GM12801 (cell line): Measurements from ENCODE around the gene NEDD4L.

Experiments used
- TF ChIP-seq, protein P1 (sequence below): IDR thresholded peaks from one replicate; pipeline ENCODE4 v1.5.1; 2011; ENCODE audit warnings: control low read depth; ENCODE audit not compliant: insufficient read length; ENCODE audit errors: extremely low read depth

The NEDD4L gene

GRCh38 chr18:58188996-58189395 is 145.0 kb downstream of the NEDD4L start:
- TF ChIP-seq, protein P1, sequence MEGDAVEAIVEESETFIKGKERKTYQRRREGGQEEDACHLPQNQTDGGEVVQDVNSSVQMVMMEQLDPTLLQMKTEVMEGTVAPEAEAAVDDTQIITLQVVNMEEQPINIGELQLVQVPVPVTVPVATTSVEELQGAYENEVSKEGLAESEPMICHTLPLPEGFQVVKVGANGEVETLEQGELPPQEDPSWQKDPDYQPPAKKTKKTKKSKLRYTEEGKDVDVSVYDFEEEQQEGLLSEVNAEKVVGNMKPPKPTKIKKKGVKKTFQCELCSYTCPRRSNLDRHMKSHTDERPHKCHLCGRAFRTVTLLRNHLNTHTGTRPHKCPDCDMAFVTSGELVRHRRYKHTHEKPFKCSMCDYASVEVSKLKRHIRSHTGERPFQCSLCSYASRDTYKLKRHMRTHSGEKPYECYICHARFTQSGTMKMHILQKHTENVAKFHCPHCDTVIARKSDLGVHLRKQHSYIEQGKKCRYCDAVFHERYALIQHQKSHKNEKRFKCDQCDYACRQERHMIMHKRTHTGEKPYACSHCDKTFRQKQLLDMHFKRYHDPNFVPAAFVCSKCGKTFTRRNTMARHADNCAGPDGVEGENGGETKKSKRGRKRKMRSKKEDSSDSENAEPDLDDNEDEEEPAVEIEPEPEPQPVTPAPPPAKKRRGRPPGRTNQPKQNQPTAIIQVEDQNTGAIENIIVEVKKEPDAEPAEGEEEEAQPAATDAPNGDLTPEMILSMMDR = no peak

DNA sequence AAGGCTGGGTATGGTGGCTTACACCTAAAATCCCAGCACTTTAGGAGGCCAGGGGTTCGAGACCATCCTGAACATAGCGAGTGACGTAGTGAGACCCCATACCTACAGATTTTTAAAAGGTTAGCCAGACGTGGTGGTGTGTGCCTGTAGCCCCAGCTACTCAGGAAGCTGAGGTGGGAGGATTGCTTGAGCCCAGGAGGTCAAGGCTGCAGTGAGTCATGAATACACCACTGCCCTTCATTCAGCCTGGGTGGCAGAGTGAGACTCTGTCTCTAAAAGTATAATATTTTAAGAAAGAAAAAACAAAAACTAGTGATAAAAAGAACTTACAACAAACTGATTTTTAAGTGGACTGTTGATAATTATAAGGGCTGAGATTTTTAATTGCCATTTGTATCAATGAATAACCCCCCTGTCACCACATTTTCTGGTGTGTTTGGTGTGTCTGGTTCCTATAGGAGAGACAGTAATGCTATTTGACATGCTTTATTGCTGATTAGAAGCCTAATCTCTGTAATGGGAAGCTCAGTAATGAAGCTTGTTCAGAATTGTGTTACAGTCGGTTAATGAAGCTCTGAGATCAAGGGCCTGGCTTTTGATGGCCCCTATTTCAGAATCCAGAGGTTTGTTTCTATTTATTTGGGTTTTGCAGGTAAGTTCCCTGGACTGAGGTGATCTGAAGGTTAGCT is 147.0 kb downstream of the NEDD4L start:
- TF ChIP-seq, protein P1 = no peak

DNA sequence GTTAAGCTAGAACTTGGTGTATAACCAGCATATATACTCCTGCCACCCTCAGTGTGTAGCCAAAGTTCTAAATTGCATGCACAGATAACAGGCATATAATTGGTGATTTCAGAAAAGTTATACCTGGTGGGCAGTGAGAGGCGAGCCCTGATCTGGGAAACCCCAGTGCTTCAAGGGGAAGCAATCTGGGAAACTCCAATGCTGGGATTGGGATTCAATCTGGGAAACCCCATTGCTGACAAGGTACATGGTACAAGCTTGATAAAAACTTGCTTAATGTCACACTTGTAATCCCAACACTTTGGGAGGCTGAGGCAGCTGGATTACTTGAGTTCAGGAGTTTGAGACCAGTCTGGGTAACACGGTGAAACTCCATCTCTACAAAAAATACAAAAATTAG is 147.6 kb downstream of the NEDD4L start:
- TF ChIP-seq, protein P1 = no peak

DNA sequence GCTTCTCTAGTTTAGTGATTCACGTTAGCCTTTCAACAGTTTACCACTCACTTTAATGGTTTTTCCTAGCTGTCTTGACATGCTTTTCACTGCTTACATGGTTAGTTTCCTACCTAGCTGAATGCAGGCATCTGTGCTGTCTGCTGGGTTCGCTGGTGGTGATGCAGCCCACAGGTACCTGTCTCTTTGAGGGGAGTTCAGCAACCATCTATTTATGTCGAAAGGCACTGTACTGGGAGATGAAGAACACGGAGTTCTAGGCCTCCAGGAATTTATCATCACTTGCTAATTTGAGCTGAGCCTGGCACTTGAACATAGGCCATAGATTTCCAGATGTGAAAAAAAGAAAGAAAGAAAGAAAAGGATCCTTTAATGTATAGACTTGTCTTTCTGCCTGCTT is 148.5 kb downstream of the NEDD4L start:
- TF ChIP-seq, protein P1 = no peak

DNA sequence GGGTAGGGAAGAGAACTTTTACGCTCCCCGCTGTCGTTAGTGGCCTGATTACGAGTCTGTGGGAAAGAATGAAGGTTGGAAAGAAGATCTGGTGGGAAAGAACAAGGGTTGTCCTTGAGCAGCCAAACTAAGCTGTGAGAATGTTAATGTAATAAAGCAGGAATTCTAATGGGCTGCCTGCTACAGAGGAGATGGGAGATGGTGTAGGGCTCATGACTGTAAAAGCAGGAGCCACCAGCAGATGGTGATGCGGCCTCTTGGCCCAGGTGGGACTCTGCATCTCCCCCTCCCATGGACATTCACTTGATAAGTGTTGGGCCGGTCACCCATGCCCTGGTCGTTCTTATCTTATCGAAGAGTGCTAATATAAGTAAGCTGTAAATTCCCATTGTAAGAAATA is 150.0 kb downstream of the NEDD4L start:
- TF ChIP-seq, protein P1 = no peak

DNA sequence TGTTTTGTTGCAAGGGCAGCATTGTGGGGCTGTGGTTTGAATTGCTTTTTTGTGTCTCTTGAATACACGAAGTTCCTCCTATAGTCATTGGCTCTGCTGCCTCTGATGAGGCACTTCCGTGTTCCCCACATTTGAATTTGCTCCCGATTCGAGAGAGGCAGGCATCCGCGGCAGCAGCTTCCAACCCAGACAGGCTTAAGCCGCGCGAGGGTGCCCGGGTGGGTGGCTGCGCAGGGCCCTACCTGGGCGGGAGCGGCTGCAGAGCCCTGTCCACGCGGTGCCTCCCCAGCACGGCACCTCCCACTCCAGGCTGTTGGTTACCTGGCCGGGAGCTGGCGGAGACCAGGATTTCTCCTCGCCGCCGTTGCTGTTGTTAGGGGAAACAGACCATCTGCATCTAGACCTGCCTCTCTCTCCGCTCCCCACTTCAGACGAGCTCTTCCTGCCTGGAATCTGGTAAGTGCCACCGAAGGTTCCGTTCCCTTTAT is 151.3 kb downstream of the NEDD4L start:
- TF ChIP-seq, protein P1 = no peak

DNA sequence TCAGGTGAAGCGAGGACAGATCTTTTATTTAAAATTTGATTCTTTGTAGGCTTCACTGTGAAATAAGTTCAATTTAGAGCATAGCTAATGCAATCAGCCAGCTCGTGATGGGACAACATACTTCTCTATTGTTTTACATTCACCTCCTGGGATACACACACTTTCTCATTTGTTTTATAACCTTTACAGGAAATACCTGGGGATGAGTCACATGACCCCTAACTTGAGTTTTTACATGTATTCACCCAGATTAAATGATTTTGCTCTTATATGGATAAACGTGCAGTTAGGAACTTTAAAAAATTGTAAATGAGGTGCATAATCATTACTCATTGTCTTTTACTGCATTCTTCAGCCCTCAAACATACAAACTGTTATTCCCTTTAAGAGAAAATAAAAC is 152.1 kb downstream of the NEDD4L start:
- TF ChIP-seq, protein P1 = no peak
